ENCODE results near the gene NDUFA8.

The NDUFA8 gene

DNA sequence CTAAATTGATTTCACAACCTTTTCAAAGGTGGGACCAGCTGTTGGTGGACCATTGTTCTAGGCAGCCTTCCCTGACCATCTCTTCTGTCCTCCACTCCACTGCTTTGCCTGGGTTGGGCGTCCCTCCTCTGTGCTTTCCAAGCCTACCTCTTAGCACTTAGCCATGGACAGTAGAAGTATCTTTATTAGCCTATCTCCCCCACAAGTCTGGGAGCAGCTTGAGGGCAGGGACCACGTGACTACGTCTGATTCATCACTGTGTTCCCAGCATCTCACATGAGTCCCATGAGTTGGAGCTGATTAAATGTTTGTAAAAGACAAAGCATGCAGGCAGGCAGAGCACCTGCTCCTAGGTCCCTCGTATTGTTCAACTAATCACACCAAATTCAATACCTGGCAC lies 21.1 kb upstream of the NDUFA8 start:
- no peak overlapping the region for H3K4me2 ChIP-seq (ENCODE audit: low read length)
- H3K9me3 ChIP-seq (replicated peaks; ENCODE audit: low read length): no peaks in the 10 kb centered on the region
- peaks cover 10% of the 10 kb centered on the region for H3K4me1 ChIP-seq (ENCODE audit: control insufficient read depth, insufficient read depth, low read length)
- H3K36me3 ChIP-seq (ENCODE audit: insufficient read depth, low read length): no peaks in the 10 kb centered on the region
- no peak overlapping the region for H3K9ac ChIP-seq (ENCODE audit: low read depth, low read length)
- no peak overlapping the region for H3K4me3 ChIP-seq (ENCODE audit: low read length)
- H3K27me3 ChIP-seq (ENCODE audit: control insufficient read depth, insufficient read depth, low read length): peaks cover 56% of the 10 kb centered on the region

DNA sequence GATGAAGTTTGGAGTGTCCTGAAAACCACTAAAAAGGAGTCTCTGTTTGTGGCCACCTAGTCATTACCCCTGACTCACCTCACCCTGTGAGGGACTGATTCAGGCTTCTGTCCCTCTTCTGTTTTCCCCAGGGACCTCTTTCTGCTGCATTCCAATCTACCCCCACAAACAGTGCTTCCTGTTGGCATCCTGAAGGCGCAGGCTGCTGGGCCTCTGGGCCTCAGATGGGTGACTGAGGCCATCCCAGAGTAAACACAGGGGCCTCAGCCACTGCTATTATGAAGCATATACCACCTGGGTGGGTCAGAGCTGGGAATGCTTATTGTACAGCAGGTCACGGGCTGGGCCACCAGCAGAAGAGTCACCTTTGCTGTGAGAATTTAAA lies 20.1 kb upstream of the NDUFA8 start:
- no peaks in the 10 kb centered on the region for H3K36me3 ChIP-seq (ENCODE audit: insufficient read depth, low read length)
- H3K9me3 ChIP-seq (replicated peaks; ENCODE audit: low read length): no peaks in the 10 kb centered on the region
- H3K27me3 ChIP-seq (ENCODE audit: control insufficient read depth, insufficient read depth, low read length): peaks cover 61% of the 10 kb centered on the region
- H3K4me2 ChIP-seq (ENCODE audit: low read length): no peak overlapping the region
- no peak overlapping the region for H3K9ac ChIP-seq (ENCODE audit: low read depth, low read length)
- peaks cover 10% of the 10 kb centered on the region for H3K4me1 ChIP-seq (ENCODE audit: control insufficient read depth, insufficient read depth, low read length)
- H3K4me3 ChIP-seq (ENCODE audit: low read length): no peak overlapping the region

- no peak overlapping the region for H3K9ac ChIP-seq (ENCODE audit: low read depth, low read length)
- H3K4me3 ChIP-seq (ENCODE audit: low read length): no peak overlapping the region
- H3K36me3 ChIP-seq (ENCODE audit: insufficient read depth, low read length): no peaks in the 10 kb centered on the region
- H3K4me1 ChIP-seq (ENCODE audit: control insufficient read depth, insufficient read depth, low read length): peaks cover 10% of the 10 kb centered on the region
- no peaks in the 10 kb centered on the region for H3K9me3 ChIP-seq (replicated peaks; ENCODE audit: low read length)
- H3K27me3 ChIP-seq (ENCODE audit: control insufficient read depth, insufficient read depth, low read length): peaks cover 60% of the 10 kb centered on the region
- no peak overlapping the region for H3K4me2 ChIP-seq (ENCODE audit: low read length)
Measured at GRCh38 chr9:122179054-122179689, 19.6 kb upstream of the NDUFA8 start.

DNA sequence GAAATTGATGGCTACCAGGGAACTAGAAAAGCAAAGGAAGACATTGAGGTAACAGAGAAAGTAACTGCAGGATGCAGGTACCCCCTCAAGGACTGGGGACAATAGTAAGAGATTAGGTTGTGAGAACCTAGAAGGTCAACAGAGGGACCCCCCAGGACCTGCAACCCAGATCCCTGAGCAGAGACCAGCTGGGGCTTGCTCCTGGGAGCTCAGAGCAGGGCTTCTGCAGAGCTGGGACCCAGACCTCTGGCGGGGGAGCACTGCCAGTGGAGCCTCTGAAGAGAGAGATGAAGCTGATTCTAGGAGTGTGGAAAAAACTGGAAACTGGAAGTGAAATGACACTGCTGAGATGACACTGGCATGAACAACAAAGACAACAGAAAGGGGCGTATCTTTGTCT lies 17.3 kb upstream of the NDUFA8 start:
- H3K4me3 ChIP-seq (ENCODE audit: low read length): no peak overlapping the region
- H3K9ac ChIP-seq (ENCODE audit: low read depth, low read length): no peak overlapping the region
- H3K4me2 ChIP-seq (ENCODE audit: low read length): no peak overlapping the region
- peaks cover 10% of the 10 kb centered on the region for H3K4me1 ChIP-seq (ENCODE audit: control insufficient read depth, insufficient read depth, low read length)
- H3K36me3 ChIP-seq (ENCODE audit: insufficient read depth, low read length): no peaks in the 10 kb centered on the region
- H3K9me3 ChIP-seq (replicated peaks; ENCODE audit: low read length): no peaks in the 10 kb centered on the region
- H3K27me3 ChIP-seq (ENCODE audit: control insufficient read depth, insufficient read depth, low read length): peaks cover 66% of the 10 kb centered on the region

DNA sequence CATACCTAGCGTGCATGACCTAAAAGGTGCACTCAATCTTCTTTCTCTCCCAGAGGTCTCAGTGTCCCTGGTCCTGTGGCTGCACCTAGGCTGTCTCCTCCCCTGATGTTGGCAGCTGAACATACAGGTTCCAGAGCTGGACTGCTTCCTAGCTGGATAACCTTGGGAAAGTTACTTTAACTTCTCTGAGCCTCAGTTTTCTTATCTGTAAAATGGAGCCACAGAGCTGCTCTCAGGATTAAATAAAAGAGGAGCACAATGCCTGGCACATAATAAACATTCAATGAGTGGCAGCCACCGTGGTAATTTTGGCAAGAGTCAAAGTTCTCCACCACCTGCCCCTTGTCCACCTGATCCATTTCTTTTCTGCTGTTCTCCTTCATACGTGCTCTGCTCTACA lies 14.1 kb upstream of the NDUFA8 start:
- Histone ChIP-seq H3K4me2 (ENCODE audit: low read length) (no peak overlapping the region), H3K36me3 (ENCODE audit: insufficient read depth, low read length) (no peaks in the 10 kb centered on the region), H3K27me3 (ENCODE audit: control insufficient read depth, insufficient read depth, low read length) (peaks cover 80% of the 10 kb centered on the region), H3K9ac (ENCODE audit: low read depth, low read length) (no peak overlapping the region), H3K4me1 (ENCODE audit: control insufficient read depth, insufficient read depth, low read length) (no peaks in the 10 kb centered on the region), H3K4me3 (ENCODE audit: low read length) (no peak overlapping the region), H3K9me3 (replicated peaks; ENCODE audit: low read length) (no peaks in the 10 kb centered on the region)

GRCh38 chr9:122172131-122172530 lies 12.6 kb upstream of the NDUFA8 start:
- H3K9ac ChIP-seq (ENCODE audit: low read depth, low read length): no peak overlapping the region
- H3K36me3 ChIP-seq (ENCODE audit: insufficient read depth, low read length): no peaks in the 10 kb centered on the region
- no peak overlapping the region for H3K4me3 ChIP-seq (ENCODE audit: low read length)
- no peaks in the 10 kb centered on the region for H3K4me1 ChIP-seq (ENCODE audit: control insufficient read depth, insufficient read depth, low read length)
- H3K27me3 ChIP-seq (ENCODE audit: control insufficient read depth, insufficient read depth, low read length): peaks cover 80% of the 10 kb centered on the region
- no peak overlapping the region for H3K4me2 ChIP-seq (ENCODE audit: low read length)
- H3K9me3 ChIP-seq (replicated peaks; ENCODE audit: low read length): no peaks in the 10 kb centered on the region

DNA sequence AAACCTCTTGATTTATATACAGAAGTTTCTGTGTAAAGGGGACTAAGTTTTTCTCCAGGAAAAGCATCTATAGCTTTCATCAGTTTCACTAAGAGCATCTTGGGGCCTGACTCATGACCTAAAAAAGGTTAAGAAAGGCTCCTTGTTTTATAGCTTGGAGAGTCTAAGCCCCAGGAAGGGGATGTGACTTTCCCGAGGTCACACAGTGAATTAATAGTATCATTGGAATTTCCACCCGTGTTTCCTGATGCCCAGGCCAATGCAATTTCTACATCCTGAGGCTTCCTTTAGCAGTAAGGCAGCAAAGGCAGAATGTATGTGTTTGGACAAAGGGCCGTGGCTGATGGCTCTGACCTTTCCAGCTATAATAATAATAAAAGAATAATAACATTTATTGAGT lies 8.8 kb upstream of the NDUFA8 start:
- Histone ChIP-seq H3K9me3 (replicated peaks; ENCODE audit: low read length) (no peaks in the 10 kb centered on the region), H3K36me3 (ENCODE audit: insufficient read depth, low read length) (no peaks in the 10 kb centered on the region), H3K27me3 (ENCODE audit: control insufficient read depth, insufficient read depth, low read length) (peaks cover 79% of the 10 kb centered on the region), H3K4me2 (ENCODE audit: low read length) (no peak overlapping the region), H3K4me1 (ENCODE audit: control insufficient read depth, insufficient read depth, low read length) (no peaks in the 10 kb centered on the region), H3K4me3 (ENCODE audit: low read length) (no peak overlapping the region), H3K9ac (ENCODE audit: low read depth, low read length) (no peak overlapping the region)

GRCh38 chr9:122164286-122164685 lies 4.7 kb upstream of the NDUFA8 start:
- peaks cover 58% of the 10 kb centered on the region for H3K27me3 ChIP-seq (ENCODE audit: control insufficient read depth, insufficient read depth, low read length)
- no peaks in the 10 kb centered on the region for H3K36me3 ChIP-seq (ENCODE audit: insufficient read depth, low read length)
- H3K4me2 ChIP-seq (ENCODE audit: low read length): no peak overlapping the region
- no peak overlapping the region for H3K9ac ChIP-seq (ENCODE audit: low read depth, low read length)
- H3K9me3 ChIP-seq (replicated peaks; ENCODE audit: low read length): peaks cover 5% of the 10 kb centered on the region
- no peak overlapping the region for H3K4me3 ChIP-seq (ENCODE audit: low read length)
- no peaks in the 10 kb centered on the region for H3K4me1 ChIP-seq (ENCODE audit: control insufficient read depth, insufficient read depth, low read length)

DNA sequence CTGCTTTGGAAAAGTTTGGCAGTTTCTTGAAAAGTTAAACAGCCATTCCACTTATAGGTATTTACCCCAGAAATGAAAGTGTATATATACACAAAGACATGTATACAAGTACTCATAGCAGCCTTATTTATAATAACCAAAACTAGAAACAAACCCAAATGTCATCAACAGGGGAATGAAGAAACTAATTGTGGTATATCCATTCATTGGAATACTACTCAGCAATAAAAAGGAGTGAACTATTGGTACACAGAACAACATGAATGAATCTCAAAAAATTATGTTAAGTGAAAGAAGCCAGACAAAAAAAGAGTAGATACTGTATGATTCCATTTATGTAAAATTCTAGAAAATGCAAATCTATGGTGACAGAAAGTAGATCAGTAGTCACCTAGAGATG lies 2.8 kb upstream of the NDUFA8 start:
- Histone ChIP-seq H3K4me3 (ENCODE audit: low read length) (no peak overlapping the region), H3K36me3 (ENCODE audit: insufficient read depth, low read length) (no peaks in the 10 kb centered on the region), H3K27me3 (ENCODE audit: control insufficient read depth, insufficient read depth, low read length) (peaks cover 48% of the 10 kb centered on the region), H3K4me2 (ENCODE audit: low read length) (no peak overlapping the region), H3K9ac (ENCODE audit: low read depth, low read length) (no peak overlapping the region), H3K9me3 (replicated peaks; ENCODE audit: low read length) (peaks cover 5% of the 10 kb centered on the region), H3K4me1 (ENCODE audit: control insufficient read depth, insufficient read depth, low read length) (peaks cover 3% of the 10 kb centered on the region)

DNA sequence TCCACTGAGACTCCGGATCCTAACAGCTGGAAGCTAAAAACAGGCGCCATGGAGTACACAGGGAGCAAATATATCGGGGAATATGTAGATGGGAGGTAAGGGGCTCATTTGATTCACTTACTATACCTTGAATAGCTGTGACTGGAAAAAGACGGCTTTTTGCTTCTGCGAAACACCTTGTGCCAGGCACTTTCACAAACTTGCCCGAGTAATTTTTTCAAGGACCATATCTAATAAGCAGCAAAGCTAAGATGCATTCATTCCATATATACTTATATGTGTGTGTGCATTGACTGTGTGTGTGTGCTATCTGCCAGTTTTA lies 307 bp upstream of the NDUFA8 start:
- peaks cover 3% of the 10 kb centered on the region for H3K4me1 ChIP-seq (ENCODE audit: control insufficient read depth, insufficient read depth, low read length)
- no peak overlapping the region for H3K9ac ChIP-seq (ENCODE audit: low read depth, low read length)
- peaks cover 30% of the 10 kb centered on the region for H3K27me3 ChIP-seq (ENCODE audit: control insufficient read depth, insufficient read depth, low read length)
- no peaks in the 10 kb centered on the region for H3K36me3 ChIP-seq (ENCODE audit: insufficient read depth, low read length)
- peak overlapping the region; percentile 86 for H3K4me2 ChIP-seq (ENCODE audit: low read length)
- peak overlapping the region; percentile 85 for H3K4me3 ChIP-seq (ENCODE audit: low read length)
- peaks cover 5% of the 10 kb centered on the region for H3K9me3 ChIP-seq (replicated peaks; ENCODE audit: low read length)

- H3K4me3 ChIP-seq (ENCODE audit: low read length): no peak overlapping the region
- H3K36me3 ChIP-seq (ENCODE audit: insufficient read depth, low read length): no peaks in the 10 kb centered on the region
- H3K9me3 ChIP-seq (replicated peaks; ENCODE audit: low read length): peaks cover 5% of the 10 kb centered on the region
- H3K27me3 ChIP-seq (ENCODE audit: control insufficient read depth, insufficient read depth, low read length): peaks cover 13% of the 10 kb centered on the region
- H3K9ac ChIP-seq (ENCODE audit: low read depth, low read length): no peak overlapping the region
- H3K4me2 ChIP-seq (ENCODE audit: low read length): peak overlapping the region; percentile 86
- peaks cover 3% of the 10 kb centered on the region for H3K4me1 ChIP-seq (ENCODE audit: control insufficient read depth, insufficient read depth, low read length)
Measured at GRCh38 chr9:122158202-122158601, 1.4 kb downstream of the NDUFA8 start.

- no peaks in the 10 kb centered on the region for H3K9me3 ChIP-seq (replicated peaks; ENCODE audit: low read length)
- no peak overlapping the region for H3K9ac ChIP-seq (ENCODE audit: low read depth, low read length)
- H3K4me3 ChIP-seq (ENCODE audit: low read length): no peak overlapping the region
- no peaks in the 10 kb centered on the region for H3K27me3 ChIP-seq (ENCODE audit: control insufficient read depth, insufficient read depth, low read length)
- peaks cover 8% of the 10 kb centered on the region for H3K36me3 ChIP-seq (ENCODE audit: insufficient read depth, low read length)
- peaks cover 3% of the 10 kb centered on the region for H3K4me1 ChIP-seq (ENCODE audit: control insufficient read depth, insufficient read depth, low read length)
- H3K4me2 ChIP-seq (ENCODE audit: low read length): no peak overlapping the region
Measured at GRCh38 chr9:122155796-122156195, 3.8 kb downstream of the NDUFA8 start.
